GM19372 (cell line): ENCODE results near the gene GPRC5C.
"Not testable (repeated sequence)": the region's sequence is repeated elsewhere in the genome, so short reads cannot be mapped to it uniquely, and the experiment has no call there.

Source experiments
- ATAC-seq: cut with Tn5 transposase; IDR thresholded peaks from one replicate; pipeline ENCODE4 v1.9.1; 2021; ENCODE audit warnings: mild to moderate bottlenecking, low read depth, moderate library complexity; ENCODE audit not compliant: unreplicated experiment

The GPRC5C gene

DNA sequence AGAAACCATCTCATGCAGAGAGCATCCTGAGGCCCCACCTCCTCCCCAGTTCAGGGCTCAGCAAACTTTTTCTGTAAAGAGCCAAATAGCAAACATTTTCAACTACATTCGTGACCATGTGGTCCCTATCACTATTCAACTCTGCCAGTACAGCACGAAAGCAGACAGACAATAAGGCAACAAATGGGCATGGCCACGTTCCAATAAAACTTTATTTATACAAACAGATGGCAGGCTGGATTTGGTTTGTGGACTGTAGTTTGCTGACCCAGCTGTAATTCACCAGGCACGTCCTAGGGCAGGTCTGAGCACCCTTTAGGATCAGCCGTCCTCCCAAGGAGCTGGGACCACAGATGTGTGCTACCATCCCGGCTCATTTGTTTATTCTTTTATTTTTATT is 27.1 kb upstream of the GPRC5C start:
- ATAC-seq: no peak

DNA sequence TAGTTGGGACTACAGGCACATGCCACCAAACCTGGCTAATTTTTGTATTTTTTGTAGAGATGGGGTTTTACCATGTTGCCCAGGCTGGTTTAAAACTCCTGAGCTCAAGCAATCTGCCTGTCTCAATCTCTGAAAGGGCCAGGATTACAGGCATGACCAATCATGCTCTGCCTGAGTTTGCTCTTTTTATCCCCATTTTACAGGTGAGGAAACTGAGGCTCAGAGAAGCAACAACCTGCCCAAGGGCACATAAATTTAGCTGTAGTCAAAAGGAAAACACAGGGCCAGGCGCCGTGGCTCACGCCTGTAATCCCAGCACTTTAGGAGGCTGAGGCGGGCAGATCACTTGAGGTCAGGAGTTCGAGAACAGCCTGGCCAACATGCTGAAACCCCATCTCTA is 26.6 kb upstream of the GPRC5C start:
- ATAC-seq: not testable (repeated sequence)

DNA sequence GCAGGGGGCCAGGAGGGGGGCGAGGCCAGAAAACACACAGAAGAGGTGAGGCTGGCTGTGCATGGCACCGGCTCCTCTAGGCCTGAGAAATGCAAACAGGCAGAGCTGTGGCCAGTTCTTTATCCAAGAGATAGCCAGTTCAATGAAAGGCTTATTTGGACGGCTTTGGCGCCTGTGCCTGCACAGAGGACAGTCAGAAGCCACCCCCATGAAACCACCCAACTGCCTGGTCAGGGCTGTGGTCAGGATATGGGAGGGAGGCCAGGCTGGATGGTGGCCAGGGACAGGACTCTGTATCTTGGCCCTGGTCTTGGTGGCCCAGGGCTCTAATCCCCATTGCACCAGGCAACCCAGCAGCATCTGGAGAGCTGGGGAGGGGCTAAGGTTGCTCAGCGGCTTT is 24.5 kb upstream of the GPRC5C start:
- ATAC-seq: no peak

DNA sequence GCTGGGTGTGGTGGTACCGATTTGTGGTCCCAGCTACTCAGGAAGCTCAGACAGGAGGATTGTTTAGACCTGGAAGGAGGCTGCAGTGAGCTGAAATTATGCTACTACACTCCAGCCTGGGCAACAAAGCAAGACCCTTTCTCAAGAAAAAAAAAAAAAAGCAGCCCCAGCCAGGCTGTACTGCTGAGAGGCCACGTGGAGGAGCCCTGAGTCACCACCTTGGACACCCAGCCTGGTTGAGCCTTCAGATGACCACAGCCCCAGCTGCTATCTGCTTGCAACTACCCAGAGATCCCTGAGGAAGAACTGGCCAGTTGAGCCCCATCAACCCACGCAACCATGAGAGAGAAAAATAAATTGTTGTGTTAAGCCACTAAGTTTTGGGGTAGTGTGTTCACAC is 23.6 kb upstream of the GPRC5C start:
- no peak for ATAC-seq

DNA sequence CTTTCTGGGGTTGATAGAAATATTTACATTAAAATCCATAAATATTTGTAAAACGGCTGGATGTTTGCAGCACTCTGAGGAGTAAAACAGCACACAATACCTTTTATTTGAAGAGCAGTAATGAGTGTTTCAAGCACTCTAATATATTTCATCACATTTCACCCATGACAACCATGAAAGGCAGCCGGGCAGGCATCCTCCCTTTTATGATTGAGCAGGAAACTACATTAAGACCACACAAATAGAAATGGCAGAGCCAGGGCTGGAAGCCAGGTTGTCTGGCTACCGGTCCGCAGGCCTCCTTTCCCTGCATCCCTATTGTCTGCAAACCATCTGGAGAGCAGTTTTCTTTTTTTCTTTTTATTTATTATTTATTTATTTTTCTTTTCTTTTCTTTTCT is 23.1 kb upstream of the GPRC5C start:
- ATAC-seq: no peak

DNA sequence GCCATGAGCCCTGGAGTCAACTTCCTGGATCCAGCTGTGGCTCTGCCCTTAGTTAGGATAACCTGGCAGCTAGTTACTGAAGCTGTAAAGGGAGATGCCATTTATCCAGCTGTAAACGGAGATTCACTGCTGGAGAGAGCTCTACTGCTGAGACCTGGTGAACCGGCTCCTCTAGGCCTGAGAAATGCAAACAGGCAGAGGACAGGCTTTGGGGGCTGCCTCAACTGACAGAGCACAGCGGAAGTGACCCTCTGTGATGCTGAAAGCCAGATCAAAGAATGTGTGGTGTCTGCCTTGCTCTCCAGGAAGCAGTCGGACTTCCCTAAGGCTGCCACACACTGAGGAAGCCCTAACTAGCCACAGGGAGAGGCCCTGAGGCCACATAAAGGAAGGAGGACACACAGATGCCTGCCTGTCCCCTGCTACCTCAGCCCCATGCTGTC is 21.9 kb upstream of the GPRC5C start:
- no peak for ATAC-seq

DNA sequence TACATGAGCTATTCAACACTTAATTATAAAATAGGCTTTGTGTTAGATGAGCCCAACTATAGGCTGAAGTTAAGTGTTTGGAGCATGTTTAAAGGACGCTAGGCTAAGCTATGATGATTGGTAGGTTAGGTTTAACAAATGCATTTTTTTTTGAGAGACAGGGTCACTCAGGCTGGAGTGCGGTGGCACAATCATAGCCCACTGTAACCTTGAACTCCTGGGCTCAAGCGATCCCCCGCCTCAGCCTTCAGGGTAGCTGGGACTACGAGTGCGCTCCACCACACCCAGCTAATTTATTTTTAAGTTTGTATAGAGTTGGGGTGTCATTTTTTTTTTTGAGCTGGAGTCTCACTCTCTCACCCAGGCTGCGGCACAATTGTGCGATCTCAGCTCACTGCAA is 19.3 kb upstream of the GPRC5C start:
- ATAC-seq: no peak

DNA sequence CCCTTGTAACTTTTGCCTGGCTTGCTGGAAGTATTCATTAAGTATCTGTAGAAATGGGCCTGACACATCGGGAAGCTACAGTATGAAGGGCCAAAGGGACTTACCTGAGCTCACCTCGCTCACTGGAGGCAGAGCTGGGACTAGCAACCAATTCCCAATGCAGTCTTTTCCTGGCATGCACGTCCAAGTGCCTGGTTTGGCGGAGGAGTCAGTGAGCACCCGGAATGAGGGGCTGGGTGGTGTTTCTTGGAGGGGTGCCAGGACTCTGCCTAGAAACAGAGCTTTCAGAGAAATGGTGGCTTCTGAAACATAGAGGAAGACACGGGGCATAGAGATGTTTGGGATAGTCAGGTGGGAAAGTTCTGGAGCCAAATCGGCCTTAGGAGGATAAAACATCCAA is 18.4 kb upstream of the GPRC5C start:
- ATAC-seq: no peak

DNA sequence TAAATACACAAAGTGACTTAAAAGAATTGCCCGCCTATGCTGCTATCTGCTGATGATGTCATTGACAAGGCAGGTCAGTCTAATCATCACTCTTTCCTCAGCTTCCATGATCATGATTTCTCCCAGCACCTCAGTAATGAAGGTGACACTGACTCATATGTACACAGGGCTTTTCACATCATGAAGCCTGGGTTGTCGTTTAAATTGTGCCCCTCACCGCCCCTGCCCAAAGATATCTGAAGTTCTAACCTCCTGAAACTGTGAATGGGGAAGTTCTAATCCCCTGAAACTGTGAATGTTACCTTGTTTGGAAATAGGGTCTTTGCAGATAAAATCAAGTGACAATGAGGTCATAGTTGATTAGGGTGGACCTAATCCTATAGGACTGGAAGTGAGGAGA is 17.4 kb upstream of the GPRC5C start:
- no peak for ATAC-seq

DNA sequence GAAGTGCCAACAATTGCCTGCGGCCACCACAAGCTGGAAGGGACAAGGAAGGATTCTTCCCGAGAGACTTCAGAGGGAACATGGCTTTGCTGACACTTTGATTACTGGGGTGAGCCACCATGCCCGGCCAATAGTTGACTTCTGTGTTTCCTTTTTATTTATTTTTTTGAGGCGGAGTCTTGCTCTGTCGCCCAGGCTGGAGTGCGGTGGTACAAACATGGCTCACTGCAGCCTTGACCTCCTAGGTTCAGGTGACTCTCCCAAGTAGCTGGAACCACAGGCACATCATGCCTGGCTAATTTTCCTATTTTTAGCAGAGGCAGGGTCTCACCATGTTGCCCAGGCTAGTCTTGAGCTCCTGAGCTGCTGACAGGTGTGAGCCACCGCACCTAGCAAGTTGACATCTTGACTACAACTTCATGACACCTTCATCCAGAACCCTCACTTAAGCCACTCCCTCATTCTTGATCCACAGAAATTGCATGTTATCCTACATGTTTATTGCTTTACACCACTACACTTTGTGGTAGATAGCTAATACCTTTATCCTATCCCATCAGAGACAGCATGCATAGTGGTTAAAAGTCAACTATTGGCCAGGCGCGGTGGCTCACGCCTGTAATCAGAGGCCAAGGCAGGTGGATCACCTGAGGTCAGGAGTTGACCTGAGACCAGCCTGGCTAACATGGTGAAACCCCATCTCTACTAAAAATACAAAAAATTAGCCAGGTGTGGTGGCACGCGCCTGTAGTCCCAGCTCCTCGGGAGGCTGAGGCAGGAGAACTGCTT is 16.1 kb upstream of the GPRC5C start:
- ATAC-seq: no peak

DNA sequence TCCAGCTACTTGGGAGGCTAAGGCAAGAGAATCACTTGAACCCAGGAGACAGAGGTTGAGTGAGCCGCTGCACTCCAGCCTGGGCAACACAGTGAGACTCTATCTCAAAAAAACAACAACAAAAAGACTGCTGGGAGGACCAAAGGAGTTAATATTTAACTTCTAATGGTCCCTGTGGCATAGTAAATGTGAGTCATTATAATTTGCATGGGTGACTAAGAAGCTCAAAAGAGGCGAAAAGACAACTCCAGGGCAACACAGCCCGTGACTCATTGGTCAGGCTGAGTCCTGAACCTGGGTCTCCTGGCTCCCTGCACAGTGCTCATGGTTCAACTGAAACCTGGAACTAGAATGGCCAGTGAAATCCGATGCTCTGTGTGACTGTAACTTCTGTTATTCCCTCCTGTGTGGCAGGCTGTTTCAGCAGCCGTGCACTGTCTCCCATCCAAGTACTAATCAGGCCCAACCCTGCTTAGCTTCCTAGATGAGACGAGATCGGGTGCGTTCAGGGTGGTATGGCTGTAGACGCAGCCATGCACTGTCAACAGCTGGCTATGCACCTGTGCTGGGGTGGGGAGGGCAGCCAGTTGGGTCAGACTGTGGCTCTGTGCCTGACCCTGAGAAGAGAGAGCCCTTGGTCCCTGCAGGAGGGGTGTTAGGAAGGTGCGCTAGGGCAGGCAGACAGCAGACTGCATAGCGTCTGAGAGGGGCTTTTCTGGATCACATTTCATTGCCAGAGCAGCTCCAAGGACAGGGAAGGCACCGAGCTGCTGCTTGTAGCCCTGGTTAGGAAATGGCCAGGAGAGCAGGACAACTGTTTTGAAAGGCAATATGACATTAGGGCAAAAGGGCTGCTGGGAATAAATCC is 14.5 kb upstream of the GPRC5C start:
- ATAC-seq: no peak

DNA sequence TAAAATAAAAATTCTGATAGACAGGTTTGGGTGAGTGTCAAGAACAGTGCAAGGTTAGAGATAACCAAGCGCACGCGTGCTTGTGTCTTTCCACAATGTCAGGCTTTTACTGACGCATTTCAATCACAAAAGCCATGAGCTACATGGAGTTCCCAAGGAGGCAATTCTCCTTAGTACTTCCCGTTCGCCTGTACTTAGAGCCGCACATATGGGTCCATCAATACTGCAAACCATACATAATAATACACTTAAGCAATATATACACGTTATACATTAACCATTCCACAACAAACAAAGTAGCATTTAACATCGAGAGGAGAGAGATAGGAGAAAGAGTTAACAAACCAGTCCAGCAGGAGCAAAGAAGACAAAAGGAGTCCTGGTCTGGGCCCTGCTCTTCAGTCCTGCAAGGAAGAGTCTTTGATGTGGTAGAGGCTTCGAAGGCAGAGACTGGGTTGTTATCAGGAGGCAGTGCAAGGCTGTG is 11.9 kb upstream of the GPRC5C start:
- no peak for ATAC-seq

DNA sequence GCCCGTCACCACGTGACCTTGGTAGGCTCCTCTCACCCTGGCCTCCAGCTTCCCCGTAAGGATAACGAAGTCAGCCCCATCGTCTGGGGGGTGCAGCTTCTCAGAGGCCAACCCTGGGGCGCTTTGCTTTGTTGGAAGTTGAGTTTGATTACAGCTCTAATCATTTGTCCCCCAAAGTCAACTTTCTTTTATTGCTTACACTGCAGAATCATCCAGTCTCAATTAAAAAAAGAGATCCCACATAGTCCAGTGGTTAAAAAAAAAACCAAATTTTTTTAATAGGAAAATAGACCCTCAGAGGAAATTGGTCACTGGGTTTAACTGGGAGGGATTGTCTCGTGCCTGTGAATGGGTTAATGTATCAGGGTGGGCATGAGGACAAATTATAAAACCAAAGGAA is 7.8 kb upstream of the GPRC5C start:
- ATAC-seq: no peak

DNA sequence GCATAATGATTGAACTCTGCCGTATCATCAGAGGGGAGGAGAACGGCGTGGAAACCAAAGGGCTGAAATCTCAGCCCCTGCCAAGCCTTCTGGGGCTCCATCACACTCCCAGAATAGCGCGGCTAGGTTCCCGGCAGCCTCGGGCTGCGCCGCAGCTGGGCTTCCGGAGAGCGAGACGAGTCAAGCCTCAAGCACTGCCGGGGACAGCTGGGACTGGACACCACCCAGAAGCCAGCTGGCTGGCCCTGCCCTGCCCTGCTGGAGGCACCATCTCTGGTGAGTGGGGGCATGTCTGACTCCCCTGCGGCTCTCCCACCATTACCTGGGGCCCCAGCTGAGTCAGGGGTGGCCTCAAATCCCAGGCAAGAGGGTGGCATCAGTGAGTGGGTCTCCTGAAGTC is 7.2 kb upstream of the GPRC5C start:
- no peak for ATAC-seq

DNA sequence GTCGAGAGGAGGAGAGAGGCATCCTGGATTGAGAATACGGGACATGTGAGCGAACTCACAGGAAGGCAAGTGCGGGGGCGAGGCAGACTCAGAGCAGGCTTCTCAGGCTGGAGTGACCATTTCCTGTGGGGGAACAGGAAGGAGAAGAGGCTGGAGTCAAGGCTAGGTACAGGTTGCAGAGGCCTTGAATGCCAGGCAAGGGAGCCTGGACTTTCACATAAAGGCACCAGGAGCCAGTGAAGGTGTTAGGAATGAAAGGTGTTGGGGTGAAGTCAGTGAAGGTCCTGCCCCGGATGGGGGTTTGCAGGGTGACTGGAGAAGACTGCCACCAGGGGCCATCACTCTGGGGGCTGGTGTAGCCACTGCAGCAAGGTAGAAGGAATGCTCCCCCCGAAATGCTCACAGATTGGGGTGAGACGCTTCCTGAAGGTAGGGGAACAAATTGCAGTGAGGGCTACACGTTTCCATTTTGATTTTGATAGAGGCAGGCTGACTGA is 5.3 kb upstream of the GPRC5C start:
- ATAC-seq: no peak

DNA sequence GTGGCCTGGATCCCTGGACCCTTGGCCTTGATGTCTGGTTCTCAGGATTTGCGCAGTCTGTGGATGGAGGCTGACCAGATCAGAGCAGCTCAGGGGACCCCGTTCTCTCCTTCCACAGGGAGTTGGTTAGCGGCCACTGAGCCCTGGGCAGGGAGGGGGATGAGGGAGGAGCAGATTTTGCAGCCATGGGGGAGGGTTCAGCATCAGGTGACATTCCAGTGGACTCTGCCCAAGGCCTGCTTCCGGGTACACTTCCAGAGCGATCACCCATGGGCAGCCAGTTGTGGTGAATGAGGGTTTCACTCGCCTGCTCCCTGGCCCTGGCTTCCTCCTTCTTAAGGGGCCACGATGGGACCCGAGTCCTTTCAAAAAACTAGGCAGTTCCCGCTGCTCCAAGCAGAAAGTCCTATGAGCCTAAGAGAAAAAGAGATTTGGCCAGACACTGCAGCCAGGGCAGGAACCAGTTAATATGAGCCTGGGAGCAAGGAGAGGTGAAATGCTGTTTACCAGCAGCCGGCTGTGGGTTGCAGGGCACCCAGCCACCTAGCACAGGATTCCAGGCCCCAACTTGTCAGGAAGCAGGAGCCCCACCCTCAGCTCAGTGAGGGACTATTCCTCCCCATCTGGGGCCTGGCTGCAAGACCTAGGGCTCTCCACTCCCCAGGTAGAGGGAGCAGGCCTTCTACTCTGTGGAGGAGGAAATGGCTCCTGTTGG is 4.7 kb upstream of the GPRC5C start:
- ATAC-seq: no peak

DNA sequence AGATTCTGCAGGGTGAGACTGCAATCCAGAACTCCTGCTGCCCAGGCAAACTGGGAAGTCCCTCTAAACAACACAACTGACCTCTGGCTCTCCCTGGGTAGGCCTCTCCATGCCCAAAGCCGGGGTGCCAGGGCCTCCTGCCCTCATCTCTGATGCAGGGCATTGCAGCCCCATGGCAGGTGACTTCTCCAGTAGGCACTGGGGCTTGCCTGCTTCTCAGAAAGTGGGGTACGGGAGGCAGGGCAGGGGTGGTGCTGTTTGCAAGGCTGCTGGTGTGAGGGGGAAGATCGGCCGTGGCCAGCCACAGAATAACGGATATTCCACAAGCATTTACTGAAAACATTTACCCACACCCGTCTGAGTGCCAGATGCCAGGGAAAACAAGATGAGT is 4.1 kb upstream of the GPRC5C start:
- ATAC-seq: no peak

DNA sequence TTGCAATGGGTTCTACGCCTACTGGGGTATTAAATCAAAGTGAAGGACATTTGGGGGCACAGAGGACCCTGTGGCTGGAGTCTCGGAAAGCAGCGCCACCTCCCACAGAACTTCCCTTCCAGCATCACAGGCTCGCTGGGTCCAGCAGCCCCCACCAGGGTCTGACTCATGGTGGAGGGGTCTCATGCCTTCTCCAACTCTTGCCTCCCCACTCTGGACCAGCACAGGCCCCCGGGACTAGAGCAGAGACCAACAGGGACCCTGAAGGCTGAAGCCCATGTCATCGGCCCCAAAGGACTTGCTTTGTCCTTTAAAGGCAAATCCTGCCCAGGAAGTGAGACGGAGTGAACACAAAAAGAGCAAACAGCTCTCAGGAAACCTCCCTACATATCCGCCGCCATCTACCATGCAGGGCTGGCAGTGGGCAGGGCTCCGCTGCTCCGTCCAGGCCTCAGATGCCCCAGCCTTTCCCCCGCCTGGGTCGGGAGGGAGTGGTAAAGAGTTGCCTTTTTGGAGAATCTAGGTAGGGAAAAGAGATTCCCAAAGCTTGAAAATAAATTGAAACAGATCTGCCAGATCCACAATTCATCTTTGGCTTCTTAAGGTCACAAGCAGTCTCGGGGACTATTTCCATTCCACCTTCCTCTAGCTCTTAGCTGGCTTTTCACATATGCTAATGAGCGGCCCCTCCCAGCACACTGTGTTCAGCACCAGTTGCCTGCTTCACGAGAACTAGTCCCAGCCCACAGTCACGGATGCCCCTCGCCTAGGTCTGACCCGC is 2.1 kb upstream of the GPRC5C start:
- ATAC-seq: no peak

DNA sequence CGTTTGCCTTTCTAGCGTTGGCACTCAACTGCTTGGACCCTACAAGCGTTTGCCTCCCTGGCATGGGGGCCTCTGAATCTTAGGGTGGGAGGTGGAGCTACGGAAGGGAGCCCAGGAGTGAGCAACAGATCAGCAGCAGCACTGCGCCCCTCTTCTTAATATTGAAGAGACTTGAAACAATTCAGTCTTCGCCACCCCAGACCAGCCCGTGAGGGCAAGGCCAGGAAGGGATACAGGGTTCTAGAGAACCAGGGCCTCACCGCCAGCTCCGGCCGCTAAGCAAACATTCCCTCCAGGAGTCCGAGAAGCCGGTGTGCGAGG is 1.5 kb upstream of the GPRC5C start:
- ATAC-seq: no peak
